Uterus (tissue), 4 donors: ENCODE data around the gene PPP1R9A. TPM values are rescaled to one million over a fixed set of nuclear protein-coding genes. Genes with fewer than 3 reads are reported as not detected.

Source experiments
- DNase-seq, 2 donors: peaks; one replicate each; pipeline ENCODE4 v3.0.0-alpha.2; 2019 to 2020
- H3K27ac ChIP-seq, 2 donors: fragments of 200-600 bp; sonication (generic); 1 replicate in 1 of 2; 2 replicates in 1 of 2; pipeline ENCODE4 v1.5.1; 2016 to 2018
- H3K27me3 ChIP-seq, 2 donors: fragments of 200-600 bp; sonication (generic); one replicate each; pipeline ENCODE4 v1.5.1; 2018 to 2019; ENCODE audit warnings: control low read depth in 1 of 2
- H3K36me3 ChIP-seq, 2 donors: fragments of 200-600 bp; sonication (generic); one replicate each; pipeline ENCODE4 v1.5.1; 2019; ENCODE audit warnings: control low read depth in 1 of 2
- H3K4me1 ChIP-seq, 2 donors: fragments of 200-600 bp; sonication (generic); one replicate each; pipeline ENCODE4 v1.5.1; 2018 to 2019; ENCODE audit warnings: control low read depth in 1 of 2
- H3K4me3 ChIP-seq, 2 donors: fragments of 200-600 bp; sonication (generic); 1 replicate in 1 of 2; 2 replicates in 1 of 2; pipeline ENCODE4 v1.5.1; 2018 to 2019; ENCODE audit warnings: mild to moderate bottlenecking in 1 of 2
- H3K9me3 ChIP-seq, 2 donors: fragments of 200-600 bp; sonication (generic); one replicate each; pipeline ENCODE4 v1.5.1; 2019; ENCODE audit warnings: control low read depth in 1 of 2
- POLR2A ChIP-seq, 2 donors: fragments of 450-650 bp; IDR thresholded peaks; one replicate each; pipeline ENCODE4 v1.6.1; 2016; ENCODE audit warnings: antibody characterized with exemption in 2 of 2, mild to moderate bottlenecking in 1 of 2, moderate library complexity in 1 of 2
- intact Hi-C: fragments of 100-400 bp; cut with DNase I; formaldehyde crosslinking; loops from one replicate; pipeline ENCODE4 v1.15.1; 2023; ENCODE audit warnings: low total_unique reads
- total RNA-seq, 4 donors: library from RNA; depleted of rRNA in 3 of 4; stranded (reverse); fragments of >200 nt in 3 of 4; gene quantifications; one replicate each; pipeline versions ENCODE4 v1.1.0 to v1.2.4, GENCODE V29; 2014 to 2023
- TF ChIP-seq, protein P1 (sequence below), 4 experiments: fragments of 200-600 bp in 2 of 4; fragments of 450-650 bp in 2 of 4; sonication (generic) in 2 of 4; IDR thresholded peaks; one replicate each; pipeline ENCODE4 v1.5.1; 2016 to 2019; ENCODE audit warnings: antibody characterized with exemption in 4 of 4, mild to moderate bottlenecking in 2 of 4, moderate library complexity in 1 of 4
- donor health status: DM: yes; HTN: yes; CAD: no.

Gene PPP1R9A
- total RNA-seq, 4 donors from 2014 or later, result 5.3 to 39.6 (median 15.0) TPM

DNA sequence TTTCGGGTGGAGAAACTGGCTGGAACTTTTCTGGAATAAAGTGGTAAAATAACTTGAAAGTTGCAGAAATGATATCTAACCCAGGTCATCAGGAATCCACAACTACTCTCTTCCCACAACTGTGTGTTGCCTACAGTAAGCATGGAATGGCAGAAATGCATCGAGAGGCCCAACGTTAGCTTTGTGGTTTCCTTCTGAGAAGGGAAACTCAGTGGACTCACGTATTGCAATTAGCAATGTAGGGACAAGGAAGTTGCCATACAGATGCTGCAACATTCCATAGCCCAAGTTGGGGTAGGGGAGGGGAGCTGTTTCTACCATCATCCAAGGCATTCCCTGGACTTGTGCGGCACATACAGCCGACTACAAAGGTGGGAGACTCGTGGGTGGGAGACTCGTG lies 415.0 kb downstream of the PPP1R9A start:
- Histone ChIP-seq H3K36me3 (no peaks in the 10 kb centered on the region), H3K4me3 (no peak overlapping the region), H3K9me3 (no peaks in the 10 kb centered on the region), H3K27me3 (no peaks in the 10 kb centered on the region), H3K27ac (no peak overlapping the region), H3K4me1 (no peaks in the 10 kb centered on the region)
- TF ChIP-seq POLR2A (IDR thresholded peaks at IDR 0.05), result no peak
- TF ChIP-seq, protein P1, sequence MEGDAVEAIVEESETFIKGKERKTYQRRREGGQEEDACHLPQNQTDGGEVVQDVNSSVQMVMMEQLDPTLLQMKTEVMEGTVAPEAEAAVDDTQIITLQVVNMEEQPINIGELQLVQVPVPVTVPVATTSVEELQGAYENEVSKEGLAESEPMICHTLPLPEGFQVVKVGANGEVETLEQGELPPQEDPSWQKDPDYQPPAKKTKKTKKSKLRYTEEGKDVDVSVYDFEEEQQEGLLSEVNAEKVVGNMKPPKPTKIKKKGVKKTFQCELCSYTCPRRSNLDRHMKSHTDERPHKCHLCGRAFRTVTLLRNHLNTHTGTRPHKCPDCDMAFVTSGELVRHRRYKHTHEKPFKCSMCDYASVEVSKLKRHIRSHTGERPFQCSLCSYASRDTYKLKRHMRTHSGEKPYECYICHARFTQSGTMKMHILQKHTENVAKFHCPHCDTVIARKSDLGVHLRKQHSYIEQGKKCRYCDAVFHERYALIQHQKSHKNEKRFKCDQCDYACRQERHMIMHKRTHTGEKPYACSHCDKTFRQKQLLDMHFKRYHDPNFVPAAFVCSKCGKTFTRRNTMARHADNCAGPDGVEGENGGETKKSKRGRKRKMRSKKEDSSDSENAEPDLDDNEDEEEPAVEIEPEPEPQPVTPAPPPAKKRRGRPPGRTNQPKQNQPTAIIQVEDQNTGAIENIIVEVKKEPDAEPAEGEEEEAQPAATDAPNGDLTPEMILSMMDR (IDR thresholded peaks at IDR 0.05), result no peak
- no peak for DNase-seq
- intact Hi-C loops, result no loop called here

DNA sequence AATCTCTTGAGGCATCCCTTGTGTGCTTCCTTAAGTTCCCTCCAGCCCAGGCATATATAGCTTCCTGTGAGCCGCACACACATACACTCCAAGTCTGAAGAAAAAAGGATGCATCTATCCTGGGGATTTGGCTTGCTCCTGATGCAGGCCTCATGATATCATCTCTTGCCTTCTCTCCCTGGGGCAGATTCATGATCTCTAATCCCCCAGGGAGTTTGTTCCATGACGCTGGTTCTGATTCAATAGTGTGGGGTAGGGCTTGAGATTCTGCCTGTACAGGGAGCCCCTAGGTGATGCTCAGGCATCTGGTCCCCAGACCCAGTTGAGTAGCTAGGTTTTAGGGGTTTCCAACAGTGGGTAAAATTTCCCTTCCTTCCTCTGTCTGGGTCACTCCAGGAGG lies 415.5 kb downstream of the PPP1R9A start:
- TF ChIP-seq, protein P1 (IDR thresholded peaks at IDR 0.05), result no peak
- TF ChIP-seq POLR2A (IDR thresholded peaks at IDR 0.05), result no peak
- Histone ChIP-seq H3K4me1 (no peaks in the 10 kb centered on the region), H3K4me3 (no peak overlapping the region), H3K9me3 (no peaks in the 10 kb centered on the region), H3K27me3 (no peaks in the 10 kb centered on the region), H3K36me3 (no peaks in the 10 kb centered on the region), H3K27ac (no peak overlapping the region)
- intact Hi-C loops, result no loop called here
- DNase-seq, result no peak

DNA sequence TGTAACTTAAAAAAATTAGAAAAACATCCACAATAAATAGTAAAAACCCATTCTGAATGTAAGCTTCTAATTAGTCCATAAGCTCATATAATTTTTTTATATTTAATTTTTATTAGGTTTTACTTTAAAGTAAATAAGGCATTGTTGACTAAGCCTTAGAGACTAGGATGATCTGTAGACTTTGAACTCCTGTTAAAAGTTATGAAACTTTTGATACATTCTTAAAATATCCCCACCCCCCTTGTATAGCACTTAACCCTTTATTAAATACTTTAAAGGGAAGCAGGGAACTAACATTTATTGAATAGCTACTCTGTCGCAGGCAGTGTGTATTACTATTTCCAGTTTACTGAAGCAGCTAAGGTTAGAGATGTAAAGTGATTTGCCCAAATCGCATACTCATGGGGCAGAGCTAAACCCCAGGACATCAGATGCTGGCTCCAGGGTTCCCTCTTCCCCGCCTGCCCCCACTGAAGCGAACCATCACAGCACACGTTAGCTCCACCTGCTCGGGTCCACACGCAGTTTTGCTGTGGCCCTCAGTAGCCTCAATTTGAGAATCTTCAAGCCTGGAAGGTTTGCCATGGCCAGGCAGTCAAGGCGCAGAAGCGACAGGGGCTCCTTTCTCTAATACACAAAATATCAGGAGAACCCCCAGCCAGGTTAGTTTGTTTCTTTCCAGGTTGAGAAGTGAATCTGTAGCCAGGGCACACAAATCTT lies 416.2 kb downstream of the PPP1R9A start:
- Histone ChIP-seq H3K9me3 (no peaks in the 10 kb centered on the region), H3K4me3 (no peak overlapping the region), H3K36me3 (no peaks in the 10 kb centered on the region), H3K4me1 (no peaks in the 10 kb centered on the region), H3K27me3 (no peaks in the 10 kb centered on the region), H3K27ac (no peak overlapping the region)
- DNase-seq, result no peak
- no peak for TF ChIP-seq POLR2A (IDR thresholded peaks at IDR 0.05)
- TF ChIP-seq, protein P1 (IDR thresholded peaks at IDR 0.05), result no peak
- intact Hi-C loops, result no loop called here

DNA sequence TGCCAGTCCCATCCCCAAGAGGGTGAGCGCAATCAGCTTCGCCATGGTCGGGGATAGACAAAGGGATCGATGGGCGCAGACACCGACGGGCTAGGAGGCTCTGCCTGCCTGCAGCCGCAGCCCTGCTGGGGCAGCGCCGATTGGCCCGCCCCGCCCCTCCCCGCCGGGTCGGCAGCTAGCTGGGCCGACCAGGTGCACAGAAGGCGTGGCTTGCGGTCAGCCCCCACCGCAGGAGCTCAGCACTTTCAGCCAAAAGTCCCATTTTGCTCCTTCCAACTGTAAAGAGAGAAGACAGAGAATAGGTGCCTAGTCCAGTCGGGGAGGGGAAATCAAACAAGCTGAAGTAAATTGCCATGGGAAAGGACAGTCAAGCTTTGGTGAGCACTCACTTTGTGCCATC lies 417.0 kb downstream of the PPP1R9A start, which contains the start of gene PON1:
TSS of gene PON1 (minus strand) at position 102 of the 400 bp plus-strand sequence. CDS start at position 45, 57 bp downstream.
- no peak within 1 kb of the TSS for H3K4me3 ChIP-seq

DNA sequence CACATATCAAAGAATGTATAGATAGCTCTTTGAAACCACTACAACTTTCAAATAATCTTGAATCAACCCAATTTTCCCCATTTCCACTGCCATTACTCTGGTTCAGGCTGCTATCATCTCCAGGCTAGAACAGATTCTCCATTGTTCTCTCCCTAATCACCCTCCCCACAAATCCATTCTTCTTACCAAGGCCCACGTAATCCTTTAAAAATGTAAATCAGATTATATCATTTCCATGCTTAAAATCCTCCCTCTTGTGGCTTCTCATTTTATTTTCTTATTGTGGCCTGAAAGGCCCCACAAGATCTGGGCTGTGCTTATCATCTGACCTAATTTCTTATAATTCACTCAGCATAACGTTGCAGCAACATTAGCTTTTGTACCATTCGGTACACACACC lies 420.0 kb downstream of the PPP1R9A start:
- no peak overlapping the region for H3K27ac ChIP-seq
- no peak for DNase-seq
- no peak for TF ChIP-seq POLR2A (IDR thresholded peaks at IDR 0.05)
- TF ChIP-seq, protein P1 (IDR thresholded peaks at IDR 0.05), result no peak
- H3K4me3 ChIP-seq, result no peak overlapping the region
- H3K4me1 ChIP-seq, result no peaks in the 10 kb centered on the region
- no peaks in the 10 kb centered on the region for H3K9me3 ChIP-seq
- intact Hi-C loops, result no loop called here
- no peaks in the 10 kb centered on the region for H3K27me3 ChIP-seq
- no peaks in the 10 kb centered on the region for H3K36me3 ChIP-seq

More for the DNA sequence above, 417.0 kb downstream of the PPP1R9A start, which contains the start of gene PON1:
- Histone ChIP-seq H3K9me3 (no peaks in the 10 kb centered on the region), H3K27me3 (no peaks in the 10 kb centered on the region), H3K4me1 (no peaks in the 10 kb centered on the region), H3K27ac (no peak within 1 kb of the TSS), H3K36me3 (no peaks in the 10 kb centered on the region)
- intact Hi-C loops, result no loop called here
- TF ChIP-seq POLR2A (IDR thresholded peaks at IDR 0.05), result no peak
- TF ChIP-seq, protein P1 (IDR thresholded peaks at IDR 0.05), result no peak
- DNase-seq, result no peak
